HG02798 (cell line): Measurements from ENCODE around the gene CTTN.
"Not testable (repeated sequence)": the region's sequence is repeated elsewhere in the genome, so short reads cannot be mapped to it uniquely, and the experiment has no call there.

Experiments
- ATAC-seq: cut with Tn5 transposase; IDR thresholded peaks from one replicate; pipeline ENCODE4 v1.9.1; 2021; ENCODE audit warnings: mild to moderate bottlenecking; ENCODE audit not compliant: unreplicated experiment, poor library complexity

The CTTN gene

DNA sequence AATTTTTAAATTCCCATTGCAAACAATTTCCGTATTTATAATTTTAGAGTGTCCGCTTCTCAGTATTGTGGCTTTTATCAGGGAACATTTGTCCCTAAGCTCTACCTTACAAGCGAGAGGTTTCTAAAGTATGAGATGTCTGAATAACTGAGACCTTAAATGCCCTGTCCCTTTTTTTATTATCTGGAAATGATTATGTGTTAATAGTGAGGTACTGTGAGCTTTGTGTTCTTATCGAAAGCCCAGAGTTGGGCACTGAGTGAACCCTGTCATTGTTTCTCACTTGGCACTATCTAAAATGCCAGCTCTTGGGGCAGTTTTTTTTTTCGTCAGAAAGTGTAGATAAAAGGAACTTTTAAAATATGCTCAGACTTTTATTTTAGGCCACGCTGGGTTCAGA, 9.5 kb downstream of the CTTN start:
- no peak for ATAC-seq

DNA sequence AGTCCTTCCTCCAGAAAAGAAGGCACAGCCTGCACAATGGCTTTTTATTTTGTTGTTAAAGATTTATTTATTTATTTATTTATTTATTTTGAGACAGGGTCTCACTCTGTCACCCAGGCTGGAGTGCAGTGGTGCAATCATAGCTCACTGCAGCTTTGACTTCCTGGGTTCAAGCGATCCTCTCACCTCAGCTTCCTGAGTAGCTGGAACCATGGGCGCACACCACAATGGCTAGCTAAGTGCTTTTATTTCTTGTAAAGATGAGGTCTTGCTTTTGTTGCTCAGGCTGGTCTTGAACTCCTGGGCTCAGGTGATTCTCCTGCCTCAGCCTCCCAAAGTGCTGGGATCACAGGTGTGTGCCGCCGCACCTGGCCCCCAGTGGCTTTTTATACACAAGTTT, 10.0 kb downstream of the CTTN start:
- ATAC-seq: not testable (repeated sequence)

DNA sequence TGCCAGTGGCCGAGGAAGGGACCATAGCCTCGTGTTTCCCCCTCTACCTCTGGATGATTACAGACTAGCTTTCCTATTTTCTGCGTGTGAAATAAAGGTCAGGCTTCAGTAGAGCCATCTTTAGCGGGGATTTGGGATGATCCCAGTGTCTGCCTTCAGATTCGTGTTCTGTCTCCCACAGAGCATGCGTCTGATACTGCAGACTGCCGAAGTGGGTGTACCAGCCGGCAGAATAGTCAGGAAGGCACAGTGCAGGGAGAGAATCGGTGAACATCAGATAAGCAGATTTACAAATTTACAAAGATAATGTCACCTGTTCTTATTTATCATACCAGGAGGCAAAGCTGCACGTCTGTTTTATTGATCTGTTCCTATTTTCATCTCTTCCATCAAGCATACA, 11.1 kb downstream of the CTTN start:
- no peak for ATAC-seq

DNA sequence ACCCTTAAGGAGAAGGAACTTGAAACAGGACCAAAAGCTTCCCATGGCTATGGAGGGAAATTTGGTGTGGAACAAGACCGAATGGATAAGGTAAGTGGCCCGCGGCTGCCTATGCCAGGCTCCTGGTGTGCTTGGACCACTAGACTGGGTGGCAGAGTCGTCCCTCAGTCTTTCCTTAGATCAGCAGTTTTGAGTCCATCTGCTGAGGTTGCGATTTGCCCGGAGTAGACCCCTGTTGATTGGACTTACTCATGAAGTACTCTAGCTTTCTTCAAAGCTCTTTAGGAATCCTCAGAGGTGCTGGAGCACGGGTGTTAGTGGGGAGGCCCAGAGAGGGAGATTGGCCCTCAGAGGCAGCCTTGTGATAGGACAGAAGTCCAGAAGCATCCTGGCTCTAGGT, 11.5 kb downstream of the CTTN start:
- ATAC-seq: no peak

DNA sequence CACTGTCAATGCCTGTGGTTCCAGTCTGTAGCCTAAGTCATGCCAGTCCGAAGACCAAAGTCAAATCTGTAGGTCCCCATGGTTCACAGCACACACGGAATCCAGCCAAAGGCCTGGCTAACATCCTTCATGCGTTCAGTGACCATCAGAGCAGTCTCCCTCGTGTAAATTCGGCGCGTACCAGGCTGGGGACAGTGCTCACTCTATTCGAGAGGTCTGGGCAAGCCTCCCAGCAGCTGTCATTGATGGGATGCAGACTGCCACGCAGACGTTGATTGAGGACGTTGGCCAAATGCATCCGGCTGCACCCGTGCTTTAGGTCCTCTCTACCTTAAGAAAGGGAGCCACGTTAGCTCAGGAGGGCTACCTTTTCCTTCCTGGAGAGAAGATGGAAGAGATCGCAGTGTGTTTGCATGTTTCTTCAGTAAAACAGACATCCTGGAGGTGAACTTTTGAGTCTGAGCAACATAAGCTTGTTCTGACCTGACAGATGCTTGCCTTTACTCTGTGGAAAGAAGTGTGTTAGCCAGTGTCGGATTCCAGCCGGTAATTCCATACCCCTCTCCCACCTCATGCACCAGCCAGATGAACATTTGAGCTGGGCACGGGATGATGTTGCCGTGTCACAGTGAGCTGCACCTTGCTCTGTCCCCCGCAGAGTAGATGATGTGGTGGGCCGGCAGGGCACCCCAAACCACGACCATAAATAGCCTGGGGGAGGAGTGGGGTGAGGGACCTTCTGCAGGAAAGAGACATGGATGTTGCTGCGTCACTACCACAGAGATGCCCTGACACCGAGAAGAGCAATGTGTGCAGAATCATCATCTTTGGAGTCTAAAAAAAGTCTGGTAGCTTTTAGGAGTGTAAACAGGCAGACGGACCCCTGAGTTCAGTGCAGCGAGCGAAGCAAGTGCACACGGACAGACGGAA, 12.2 kb downstream of the CTTN start:
- ATAC-seq: no peak

DNA sequence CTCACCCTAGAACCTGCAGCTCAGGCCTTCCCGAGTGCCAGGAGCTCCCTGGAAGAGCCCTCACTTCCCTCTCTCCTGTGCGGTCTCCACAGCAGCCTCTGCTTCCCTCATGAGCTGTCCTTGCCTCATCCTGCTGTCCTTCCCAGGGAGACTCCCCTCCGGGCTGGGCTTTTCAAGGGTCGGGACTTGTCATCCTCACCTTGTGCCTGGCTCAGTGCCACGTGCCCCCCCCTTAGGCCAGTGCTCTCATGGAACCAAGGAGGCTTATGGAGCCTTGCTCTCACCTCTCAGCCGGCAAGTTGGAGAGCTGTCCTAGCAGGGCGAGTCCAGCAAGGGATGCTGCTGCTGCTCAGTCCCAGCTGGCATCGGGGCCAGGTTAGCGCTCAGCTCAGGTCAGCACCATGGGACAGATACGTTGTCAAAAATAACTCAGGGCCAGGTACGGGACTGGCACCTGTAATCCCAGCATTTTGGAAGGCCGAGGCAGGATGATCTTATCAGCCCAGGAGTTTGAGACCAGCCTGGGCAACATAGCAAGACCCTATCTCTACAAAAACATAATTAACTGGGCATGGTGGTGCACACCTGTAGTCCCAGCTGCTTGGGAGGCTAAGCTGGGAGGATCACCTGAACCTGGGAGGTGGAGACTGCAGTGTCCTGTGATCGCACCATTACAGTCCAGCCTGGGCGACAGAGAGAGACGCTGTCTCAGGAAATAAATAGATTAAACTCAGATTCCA, 13.6 kb downstream of the CTTN start:
- ATAC-seq: no peak

DNA sequence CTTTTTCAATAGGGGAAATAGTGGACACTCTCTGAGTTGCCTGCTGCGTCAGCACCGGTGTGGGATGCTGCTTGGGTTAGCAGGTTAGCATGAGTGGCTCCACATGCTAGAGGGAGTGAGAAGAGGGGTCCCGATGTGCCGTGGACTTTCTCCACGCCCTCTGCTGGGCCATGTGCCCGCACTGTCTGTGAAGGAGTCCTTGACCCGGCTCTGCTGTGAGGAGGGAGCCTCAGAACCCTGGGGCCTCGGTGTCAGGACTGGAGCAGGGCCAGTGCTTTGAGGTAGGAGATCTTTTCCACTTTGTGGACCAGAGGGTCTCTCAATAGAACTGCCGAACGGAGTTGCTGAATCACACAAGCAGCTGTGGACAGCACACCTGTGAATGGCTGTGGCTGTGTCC, 14.8 kb downstream of the CTTN start:
- no peak for ATAC-seq

- ATAC-seq: no peak
Measured at GRCh38 chr11:70414341-70415100, 16.2 kb downstream of the CTTN start.

DNA sequence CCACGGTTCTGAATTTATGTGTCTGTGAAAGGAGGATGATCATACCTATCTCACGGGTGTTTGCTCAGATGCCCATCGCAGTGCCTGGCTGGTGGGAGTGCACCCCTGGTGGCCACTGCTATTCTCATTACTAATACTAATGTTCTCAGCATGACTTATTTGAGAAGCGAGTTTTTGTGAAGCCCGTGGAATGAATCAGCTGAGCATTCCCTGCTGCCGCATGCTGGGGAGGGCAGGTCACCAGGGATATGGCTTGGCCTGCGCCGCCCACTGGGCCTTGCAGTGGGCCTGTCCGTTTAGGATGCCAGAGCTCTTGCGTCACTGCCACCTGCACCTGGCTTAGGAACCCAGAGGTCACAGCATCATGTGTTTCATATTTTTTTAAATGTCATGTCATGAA, 16.9 kb downstream of the CTTN start:
- no peak for ATAC-seq

- ATAC-seq: no peak
Measured at GRCh38 chr11:70415642-70416395, 17.5 kb downstream of the CTTN start.

- ATAC-seq: no peak
Measured at GRCh38 chr11:70416881-70417280, 18.6 kb downstream of the CTTN start.

- no peak for ATAC-seq
Measured at GRCh38 chr11:70418130-70418529, 19.8 kb downstream of the CTTN start.

DNA sequence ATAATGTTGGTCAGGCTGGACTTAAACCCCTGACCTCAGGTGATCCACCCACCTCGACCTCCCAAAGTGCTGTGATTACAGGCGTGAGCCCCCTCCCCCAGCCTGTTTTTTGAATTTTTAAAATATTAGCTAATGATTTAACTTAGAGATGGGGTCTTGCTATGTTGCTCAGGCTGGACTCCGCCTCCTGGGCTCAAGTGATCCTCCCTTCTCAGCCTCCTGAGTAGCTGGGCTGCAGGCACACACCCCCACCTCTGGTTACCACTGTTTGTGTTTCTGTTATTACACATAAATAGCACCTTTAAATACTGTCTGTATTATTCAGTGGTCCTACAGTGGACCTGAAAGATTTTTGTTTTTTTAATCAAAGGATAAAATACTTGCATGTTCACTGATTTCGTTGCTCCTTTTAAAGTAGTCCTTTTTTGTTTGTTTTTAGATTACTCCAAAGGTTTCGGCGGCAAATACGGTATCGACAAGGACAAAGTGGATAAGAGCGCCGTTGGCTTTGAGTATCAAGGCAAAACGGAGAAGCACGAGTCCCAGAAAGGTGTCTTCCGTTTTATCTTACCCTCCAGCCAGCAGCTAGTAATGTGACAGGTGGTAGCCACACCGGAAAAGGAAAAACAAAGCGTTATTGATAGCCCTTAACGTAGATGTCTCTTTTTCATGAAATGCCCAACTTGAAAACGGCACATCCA, 21.1 kb downstream of the CTTN start:
- no peak for ATAC-seq

DNA sequence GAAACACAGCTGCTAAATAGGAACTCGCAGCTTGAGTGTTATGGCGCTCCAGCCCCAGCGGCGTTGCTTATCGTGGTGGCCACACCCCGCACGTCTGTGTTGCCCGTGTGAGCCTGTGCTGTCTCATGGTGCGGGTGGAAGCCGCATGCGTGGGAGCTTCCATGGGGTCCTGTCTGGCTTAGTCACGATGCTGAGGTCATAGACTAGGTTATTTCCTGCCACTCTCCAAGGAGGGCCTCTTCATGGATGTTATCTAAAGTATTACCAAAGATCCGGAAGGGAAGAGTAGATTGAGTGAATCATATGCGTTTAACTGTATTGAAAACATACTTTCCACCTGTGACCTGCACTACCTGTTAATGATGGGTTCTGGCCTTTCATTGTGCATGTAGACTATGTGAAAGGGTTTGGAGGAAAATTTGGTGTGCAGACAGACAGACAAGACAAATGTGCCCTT, 21.7 kb downstream of the CTTN start:
- ATAC-seq: no peak

GRCh38 chr11:70420496-70420895, 22.2 kb downstream of the CTTN start:
- ATAC-seq: no peak

DNA sequence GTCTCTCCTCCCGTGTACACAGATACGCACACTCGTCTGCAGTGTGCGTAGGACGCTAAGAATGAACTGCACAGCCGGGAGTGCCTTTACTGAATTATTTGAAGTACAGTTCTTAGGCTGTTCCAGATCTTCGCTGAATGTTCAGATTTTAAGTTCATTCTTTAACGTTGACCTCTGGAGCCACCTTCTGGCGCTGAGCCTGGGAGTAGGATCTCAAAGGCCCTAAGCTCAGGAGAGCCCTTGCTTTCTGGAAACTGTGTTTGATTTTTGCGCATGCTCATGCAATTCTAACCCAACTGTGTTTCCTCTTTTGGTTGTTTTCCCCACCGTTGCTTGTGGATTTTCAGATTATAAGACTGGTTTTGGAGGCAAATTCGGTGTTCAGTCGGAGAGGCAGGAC, 22.8 kb downstream of the CTTN start:
- no peak for ATAC-seq

GRCh38 chr11:70422692-70423522, 24.6 kb downstream of the CTTN start:
- ATAC-seq: no peak
